Spleen (tissue), 11 donors: ENCODE data around the gene EHBP1. TPM values are rescaled to one million over a fixed set of nuclear protein-coding genes. Genes with fewer than 3 reads are reported as not detected.

Source experiments
- DNase-seq: peaks from one replicate; pipeline ENCODE4 v3.0.0-alpha.2; 2020
- H3K27ac ChIP-seq, 8 donors: fragments of 200-600 bp; sonication (generic) in 7 of 8; 1 replicate in 4 of 8; 2 replicates in 4 of 8; pipeline versions ENCODE4 v1.5.0 to v1.8.0; 2016 to 2021; ENCODE audit warnings: inconsistent platforms in 4 of 8, mild to moderate bottlenecking in 4 of 8, moderate library complexity in 1 of 8
- H3K27me3 ChIP-seq, 7 donors: fragments of 200-600 bp; sonication (generic) in 6 of 7; replicated peaks in 1 of 7; 1 replicate in 4 of 7; 2 replicates in 3 of 7; pipeline versions ENCODE4 v1.5.0 to v1.8.0; 2016 to 2021; ENCODE audit warnings: inconsistent platforms in 3 of 7, mild to moderate bottlenecking in 1 of 7
- H3K36me3 ChIP-seq, 6 donors: fragments of 200-600 bp; sonication (generic) in 5 of 6; 1 replicate in 4 of 6; 2 replicates in 2 of 6; pipeline versions ENCODE4 v1.5.0 to v1.8.0; 2016 to 2021; ENCODE audit warnings: inconsistent platforms in 2 of 6
- H3K4me1 ChIP-seq, 6 donors: fragments of 200-600 bp; sonication (generic) in 5 of 6; 1 replicate in 3 of 6; 2 replicates in 3 of 6; pipeline versions ENCODE4 v1.5.0 to v1.8.0; 2016 to 2021; ENCODE audit warnings: inconsistent platforms in 3 of 6
- H3K4me3 ChIP-seq, 8 donors: fragments of 200-600 bp; sonication (generic) in 7 of 8; 1 replicate in 4 of 8; 2 replicates in 4 of 8; pipeline versions ENCODE4 v1.5.0 to v1.8.0; 2016 to 2021; ENCODE audit warnings: inconsistent platforms in 4 of 8, mild to moderate bottlenecking in 4 of 8, moderate library complexity in 2 of 8
- H3K9me3 ChIP-seq, 8 donors: fragments of 200-600 bp; sonication (generic) in 7 of 8; 1 replicate in 4 of 8; 2 replicates in 4 of 8; pipeline versions ENCODE4 v1.5.0 to v1.8.0; 2016 to 2021; ENCODE audit warnings: inconsistent platforms in 4 of 8
- CTCF ChIP-seq, 11 experiments: fragments of 200-600 bp in 7 of 11; fragments of 450-650 bp in 4 of 11; sonication (generic) in 4 of 11; IDR thresholded peaks in 8 of 11; conservative IDR thresholded peaks in 3 of 11; 1 replicate in 7 of 11; 2 replicates in 4 of 11; pipeline versions ENCODE4 v1.4.0 to v1.8.0; 2016 to 2021; ENCODE audit warnings: antibody characterized with exemption in 11 of 11, inconsistent platforms in 4 of 11, mild to moderate bottlenecking in 1 of 11
- POLR2A ChIP-seq, 3 donors: fragments of 450-650 bp; IDR thresholded peaks; one replicate each; pipeline ENCODE4 v1.5.1; 2017; ENCODE audit warnings: antibody characterized with exemption in 3 of 3, mild to moderate bottlenecking in 1 of 3
- POLR2AphosphoS5 ChIP-seq, 3 donors: sonication (generic); formaldehyde crosslinking; IDR thresholded peaks; one replicate each; pipeline ENCODE4 v1.5.1; 2017; ENCODE audit warnings: antibody characterized with exemption in 3 of 3
- WGBS, 5 donors: extraction: QIAGEN DNeasy Blood & Tissue Kit in 3 of 5; methylation state at CpG; one replicate each; pipeline versions ENCODE4 v1.1.5 to v1.1.7; 2013 to 2018; 5-methylcytosine and 5-hydroxymethylcytosine counted together
- intact Hi-C: fragments of 100-400 bp; cut with DNase I; formaldehyde crosslinking; loops from one replicate; pipeline ENCODE4 v1.15.0; 2023; ENCODE audit warnings: low total_unique reads
- polyA plus RNA-seq, 3 donors: library from polyadenylated mRNA; stranded (reverse); fragments of 200-250 nt; gene quantifications; one replicate each; pipeline ENCODE4 v1.2.1, GENCODE V29; 2013
- total RNA-seq, 7 donors: library from RNA; depleted of rRNA in 3 of 7; stranded (reverse); fragments of >200 nt in 3 of 7; fragmentation: NEBNext Ultra II Directional in 4 of 7; extraction: Animal tissue kit (Norgen Biotek cat#: 25700) in 4 of 7; gene quantifications; one replicate each; pipeline versions ENCODE4 v1.1.0 to v1.2.1, GENCODE V29; 2016 to 2021
- donor health status: healthy with polysubstance abuse.
- donor health status: DM: no; HTN: no; CAD: no; lungs with moderate emphysema.
- donor health status: DM: no; HTN: no; CAD: no.
- donor health status: Bipolar disorder and iron deficiency.
- donor health status: healthy.
- donor health status: DM: no; HTN: no; CAD: no.
- donor health status: DM: yes; HTN: yes; CAD: no.

EHBP1 gene
- total and polyA plus RNA-seq, 10 donors, result 5.0 to 44.2 (median 31.7) TPM

GRCh38 chr2:62826141-62826540, 120.6 kb downstream of the EHBP1 start:
- 73 to 80% (median 76%) methylated on average over 3 of the region's 3 CpGs for WGBS, 5 donors
- Histone ChIP-seq H3K4me3 (no peak overlapping the region), H3K9me3 (peaks cover 0 to 9% (median 0%) of the 10 kb centered on the region in 8 donors), H3K27ac (no peak overlapping the region), H3K36me3 (peaks cover 0 to 42% (median 8%) of the 10 kb centered on the region in 6 donors), H3K4me1 (peaks cover 0 to 4% (median 0%) of the 10 kb centered on the region in 6 donors), H3K27me3 (no peaks in the 10 kb centered on the region)
- no peak for TF ChIP-seq CTCF (IDR thresholded peaks at IDR 0.05 in 8 of 11, conservative IDR thresholded peaks at IDR 0.05 in 3 of 11)
- TF ChIP-seq POLR2AphosphoS5 (IDR thresholded peaks at IDR 0.05), result no peak
- TF ChIP-seq POLR2A (IDR thresholded peaks at IDR 0.05), result no peak
- no peak for DNase-seq
- intact Hi-C loops, result no loop called here

- H3K4me1 ChIP-seq, result peaks cover 0 to 4% (median 0%) of the 10 kb centered on the region in 6 donors
- H3K36me3 ChIP-seq, result peaks cover 0 to 48% (median 8%) of the 10 kb centered on the region in 6 donors
- H3K4me3 ChIP-seq, result no peak overlapping the region
- 85 to 92% (median 88%) methylated on average over 4 of the region's 4 CpGs for WGBS, 5 donors
- intact Hi-C loops, result no loop called here
- H3K27me3 ChIP-seq, result no peaks in the 10 kb centered on the region
- TF ChIP-seq CTCF (IDR thresholded peaks at IDR 0.05 in 8 of 11, conservative IDR thresholded peaks at IDR 0.05 in 3 of 11), result no peak
- TF ChIP-seq POLR2AphosphoS5 (IDR thresholded peaks at IDR 0.05), result no peak
- DNase-seq, result no peak
- H3K27ac ChIP-seq, result no peak overlapping the region
- H3K9me3 ChIP-seq, result peaks cover 0 to 9% (median 0%) of the 10 kb centered on the region in 8 donors
These were observed 121.6 kb downstream of the EHBP1 start for GRCh38 chr2:62826953-62827675.

- no peaks in the 10 kb centered on the region for H3K4me1 ChIP-seq
- no peak overlapping the region for H3K27ac ChIP-seq
- peaks cover 0 to 23% (median 10%) of the 10 kb centered on the region in 8 donors for H3K9me3 ChIP-seq
- H3K27me3 ChIP-seq, result no peaks in the 10 kb centered on the region
- peaks cover 0 to 68% (median 7%) of the 10 kb centered on the region in 6 donors for H3K36me3 ChIP-seq
- intact Hi-C loops, result no loop called here
- DNase-seq, result no peak
- TF ChIP-seq POLR2A (IDR thresholded peaks at IDR 0.05) (no peak), POLR2AphosphoS5 (IDR thresholded peaks at IDR 0.05) (no peak), CTCF (IDR thresholded peaks at IDR 0.05 in 8 of 11, conservative IDR thresholded peaks at IDR 0.05 in 3 of 11) (no peak)
- no peak overlapping the region for H3K4me3 ChIP-seq
These were observed 126.2 kb downstream of the EHBP1 start for GRCh38 chr2:62831729-62832128.

- Histone ChIP-seq H3K27ac (no peak overlapping the region), H3K27me3 (no peaks in the 10 kb centered on the region), H3K9me3 (peaks cover 0 to 31% (median 22%) of the 10 kb centered on the region in 8 donors), H3K4me1 (no peaks in the 10 kb centered on the region), H3K36me3 (peaks cover 0 to 9% (median 0%) of the 10 kb centered on the region in 6 donors), H3K4me3 (no peak overlapping the region)
- 88 to 100% (median 92%) methylated on average over 1 of the region's 1 CpG for WGBS, 5 donors
- intact Hi-C loops, result no loop called here
- no peak for DNase-seq
- TF ChIP-seq POLR2AphosphoS5 (IDR thresholded peaks at IDR 0.05) (no peak), CTCF (IDR thresholded peaks at IDR 0.05 in 8 of 11, conservative IDR thresholded peaks at IDR 0.05 in 3 of 11) (no peak), POLR2A (IDR thresholded peaks at IDR 0.05) (no peak)
These were observed 139.0 kb downstream of the EHBP1 start for GRCh38 chr2:62844311-62845090.
